CD1c-positive myeloid dendritic cell (primary cell): Measurements from ENCODE around the gene TLE5.
"Not testable (repeated sequence)": the region's sequence is repeated elsewhere in the genome, so short reads cannot be mapped to it uniquely, and the experiment has no call there.

Experiments
- DNase-seq: peaks from one replicate; pipeline ENCODE4 v3.0.0-alpha.2; 2016; ENCODE audit errors: extremely low spot score

Gene TLE5

GRCh38 chr19:3025549-3025886, 36.8 kb downstream of the TLE5 start:
- no peak for DNase-seq

- no peak for DNase-seq
Observed at GRCh38 chr19:3024870-3025548, 37.3 kb downstream of the TLE5 start.

- no peak for DNase-seq
Observed at GRCh38 chr19:3024509-3024869, 37.8 kb downstream of the TLE5 start.

- no peak for DNase-seq
Observed at GRCh38 chr19:3020321-3020960, 41.9 kb downstream of the TLE5 start.

- DNase-seq, result no peak
Observed at GRCh38 chr19:3019211-3019854, 43.0 kb downstream of the TLE5 start.

- DNase-seq, result no peak
Observed at GRCh38 chr19:3017923-3018322, 44.4 kb downstream of the TLE5 start.

- no peak for DNase-seq
Observed at GRCh38 chr19:3015126-3016057, 46.9 kb downstream of the TLE5 start.

GRCh38 chr19:3014135-3014534, 48.2 kb downstream of the TLE5 start:
- DNase-seq, result no peak

- no peak for DNase-seq
Observed at GRCh38 chr19:3013263-3013725, 49.0 kb downstream of the TLE5 start.

- DNase-seq, result no peak
Observed at GRCh38 chr19:3012621-3013262, 49.6 kb downstream of the TLE5 start.

- DNase-seq, result not testable (repeated sequence)
Observed at GRCh38 chr19:3012059-3012458, 50.2 kb downstream of the TLE5 start.

- DNase-seq, result no peak
Observed at GRCh38 chr19:3010871-3011270, 51.4 kb downstream of the TLE5 start.

GRCh38 chr19:3008994-3009393, 53.3 kb downstream of the TLE5 start:
- no peak for DNase-seq

- DNase-seq, result no peak
Observed at GRCh38 chr19:3007975-3008374, 54.3 kb downstream of the TLE5 start.

- DNase-seq, result no peak
Observed at GRCh38 chr19:3006075-3006767, 56.1 kb downstream of the TLE5 start.

- no peak for DNase-seq
Observed at GRCh38 chr19:3005345-3005744, 57.0 kb downstream of the TLE5 start.

- DNase-seq, result no peak
Observed at GRCh38 chr19:3004522-3004921, 57.8 kb downstream of the TLE5 start.

GRCh38 chr19:3003046-3003445, 59.2 kb downstream of the TLE5 start:
- DNase-seq, result no peak
